T-helper 1 cell treated with Interleukin-12 subunit alpha and Interleukin-12 subunit beta and Interleukin-4 antibody, amounts not matched to agents 30 ng/mL and 1 ng/mL, for 36 hours (primary cell): ENCODE measurements around the gene KCNIP1. TPM values are rescaled to one million over a fixed set of nuclear protein-coding genes. Genes with fewer than 3 reads are reported as not detected.

Source experiments
- intact Hi-C: fragments of 100-400 bp; cut with micrococcal nuclease; formaldehyde crosslinking; loops from one replicate; pipeline ENCODE4 v1.15.1; 2024
- total RNA-seq: library from RNA; stranded (reverse); gene quantifications from 2 replicates; pipeline ENCODE4 v1.2.3, GENCODE V29; 2022

KCNIP1 gene
- total RNA-seq, 1 donor from 2014 or later: not detected

- intact Hi-C loops: no loop called here
Measured at GRCh38 chr5:170562875-170563228, 59.0 kb downstream of the KCNIP1 start.

DNA sequence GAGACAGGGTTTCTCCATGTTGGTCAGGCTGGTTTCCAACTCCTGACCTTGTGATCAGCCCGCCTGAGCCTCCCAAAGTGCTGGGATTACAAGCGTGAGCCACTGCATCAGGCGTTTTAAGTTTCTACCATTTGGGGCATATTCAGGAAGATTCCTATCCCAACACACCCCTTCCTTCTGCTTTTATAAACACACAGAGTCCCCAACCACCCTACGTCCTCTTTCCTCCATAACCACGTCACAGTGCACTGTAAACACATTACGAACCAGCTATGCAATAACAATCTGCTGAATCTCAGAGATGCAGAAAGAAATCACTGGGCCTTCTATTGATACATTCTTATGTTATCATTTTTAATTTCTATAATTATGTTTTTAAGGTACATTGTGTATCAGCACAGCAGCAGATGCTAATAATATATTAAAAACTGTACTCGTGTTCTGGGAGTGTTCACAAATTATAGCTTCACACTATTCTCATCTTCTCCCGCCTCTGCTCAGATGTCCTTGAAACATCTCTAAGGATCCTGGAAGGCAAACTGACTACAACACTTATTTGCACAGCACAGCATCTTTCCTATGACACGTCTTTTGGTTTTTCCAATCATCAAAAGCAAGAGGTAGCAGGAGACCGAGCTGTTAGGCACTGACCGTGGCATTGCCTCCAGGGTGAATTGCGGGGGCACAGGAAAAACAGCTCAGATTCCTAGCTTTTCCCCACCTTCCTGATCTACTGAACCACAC lies 60.2 kb downstream of the KCNIP1 start:
- intact Hi-C loops: no loop called here

DNA sequence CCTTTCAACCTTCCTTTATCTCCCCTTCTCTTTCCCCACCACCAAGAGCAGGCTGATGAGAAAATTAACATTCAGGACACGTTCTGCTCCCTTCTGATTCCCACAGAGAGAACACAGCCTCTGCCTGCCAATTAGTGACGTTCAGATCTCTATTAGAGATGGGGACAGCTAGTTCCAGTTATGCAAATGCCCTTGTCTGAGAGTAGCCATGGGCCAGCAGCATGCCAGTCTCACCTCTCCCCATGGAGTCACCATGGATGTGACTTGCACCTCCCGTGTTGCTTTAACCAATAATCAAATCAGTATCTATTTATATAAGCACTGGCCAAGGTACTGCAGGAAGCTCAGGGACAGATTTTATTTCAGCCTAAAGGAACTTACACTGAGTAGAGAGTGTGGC lies 61.3 kb downstream of the KCNIP1 start:
- intact Hi-C loops: no loop called here

- intact Hi-C loops: no loop called here
Measured at GRCh38 chr5:170569101-170569500, 65.3 kb downstream of the KCNIP1 start.

GRCh38 chr5:170570476-170570875 lies 66.7 kb downstream of the KCNIP1 start:
- intact Hi-C loops: no loop called here

- intact Hi-C loops: no loop called here
Measured at GRCh38 chr5:170571281-170571731, 67.5 kb downstream of the KCNIP1 start.

- intact Hi-C loops: no loop called here
Measured at GRCh38 chr5:170571875-170572852, 68.3 kb downstream of the KCNIP1 start.

DNA sequence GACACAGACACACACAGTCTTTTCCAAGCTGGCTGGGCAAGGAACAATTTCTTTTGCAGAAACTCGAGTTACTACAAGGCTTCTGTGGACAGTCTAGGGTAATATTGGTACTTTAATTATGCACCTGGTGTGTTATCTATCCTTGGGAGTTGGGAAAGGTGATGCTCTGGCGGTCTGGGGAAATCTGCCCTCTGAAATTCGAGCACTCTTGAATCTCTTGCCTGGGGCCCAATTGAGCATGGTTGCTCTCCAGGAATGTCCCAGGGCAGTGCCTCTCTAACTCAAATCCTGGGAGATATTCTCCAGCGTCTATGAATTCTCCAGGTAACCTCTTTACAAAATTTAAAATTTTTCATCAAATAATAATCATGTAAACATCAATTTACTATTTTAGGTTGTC lies 69.3 kb downstream of the KCNIP1 start:
- intact Hi-C loops: no loop called here

DNA sequence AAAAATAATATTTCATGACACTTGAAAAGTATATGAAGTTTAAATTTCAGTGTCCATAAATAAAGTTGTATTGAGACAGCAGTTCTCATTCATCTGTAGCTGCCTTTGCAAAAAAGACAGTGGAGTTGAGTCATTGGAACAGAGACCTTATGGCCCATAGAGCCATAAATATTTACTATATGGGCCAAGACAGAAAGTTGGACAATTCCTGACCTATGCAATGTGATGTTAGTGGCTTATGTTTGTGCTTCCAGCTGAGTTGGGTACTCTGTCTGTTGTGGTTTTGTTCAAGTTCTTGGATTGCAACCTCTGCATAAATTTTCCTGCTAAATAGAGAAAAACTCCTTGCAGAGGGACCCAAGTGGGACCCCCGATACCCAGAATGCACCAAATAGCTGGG lies 69.8 kb downstream of the KCNIP1 start:
- intact Hi-C loops: no loop called here

DNA sequence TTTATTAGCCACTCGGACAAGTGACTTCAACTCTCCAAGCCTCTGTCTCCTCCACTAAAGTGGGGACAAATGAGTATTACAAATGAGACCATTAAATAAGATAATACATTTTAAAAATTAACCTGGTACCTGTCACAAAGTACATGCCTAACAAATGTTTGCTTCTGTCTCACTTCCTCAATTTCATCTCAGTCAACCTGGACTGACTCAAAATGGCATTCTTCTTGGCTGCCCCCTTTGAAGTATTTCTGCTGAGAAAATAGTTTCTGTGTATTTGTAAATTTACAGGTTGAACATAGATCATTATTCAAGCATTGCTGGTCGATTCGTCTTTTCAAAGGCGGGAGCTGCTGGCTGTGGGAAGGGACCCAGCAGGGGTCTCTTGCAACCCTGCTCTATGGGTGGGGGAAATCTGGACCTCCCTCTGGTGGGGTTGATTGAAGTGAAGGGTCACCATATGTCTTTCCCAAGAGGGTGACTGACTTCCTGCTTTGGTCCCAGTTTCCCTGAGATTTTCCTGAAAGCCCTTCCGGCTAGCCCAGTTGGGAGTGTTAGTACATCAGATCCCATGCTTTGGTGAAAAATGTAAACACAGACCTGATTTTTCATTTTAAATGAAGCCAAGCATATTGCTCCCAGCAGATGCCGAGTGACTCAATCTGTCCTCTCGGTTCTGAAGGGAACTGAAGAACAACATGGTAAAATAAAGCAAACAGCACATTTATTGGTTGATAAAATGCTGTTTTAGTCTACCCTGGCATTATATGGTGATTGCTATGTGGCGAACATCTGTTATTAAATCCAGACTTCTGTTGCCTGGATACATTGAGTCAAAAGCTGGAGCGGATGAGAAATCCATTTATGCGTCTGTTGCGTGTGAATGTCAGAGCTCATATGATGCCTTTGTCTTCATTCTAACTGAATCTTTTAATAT lies 73.0 kb downstream of the KCNIP1 start:
- intact Hi-C loops: no loop called here

- intact Hi-C loops: no loop called here
Measured at GRCh38 chr5:170579601-170580000, 75.8 kb downstream of the KCNIP1 start.

DNA sequence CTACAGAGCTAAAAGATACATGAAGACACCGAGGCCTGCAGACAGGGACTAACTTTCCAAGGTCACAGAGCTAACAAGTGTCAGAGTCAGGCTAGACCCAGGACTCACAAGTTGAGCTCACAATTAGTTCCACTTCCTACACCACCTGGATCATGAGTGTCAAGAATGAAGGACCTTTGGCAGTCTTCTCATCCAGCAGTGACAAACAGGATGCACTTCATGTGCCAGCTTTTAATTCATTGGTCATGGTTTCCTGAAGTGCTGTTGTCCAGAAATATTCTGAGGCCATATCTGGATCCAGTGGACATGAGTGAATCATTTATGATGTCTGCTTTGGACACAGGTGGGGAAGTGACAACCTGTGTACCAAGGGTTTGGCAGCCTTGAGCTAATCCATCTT lies 77.4 kb downstream of the KCNIP1 start:
- intact Hi-C loops: no loop called here

DNA sequence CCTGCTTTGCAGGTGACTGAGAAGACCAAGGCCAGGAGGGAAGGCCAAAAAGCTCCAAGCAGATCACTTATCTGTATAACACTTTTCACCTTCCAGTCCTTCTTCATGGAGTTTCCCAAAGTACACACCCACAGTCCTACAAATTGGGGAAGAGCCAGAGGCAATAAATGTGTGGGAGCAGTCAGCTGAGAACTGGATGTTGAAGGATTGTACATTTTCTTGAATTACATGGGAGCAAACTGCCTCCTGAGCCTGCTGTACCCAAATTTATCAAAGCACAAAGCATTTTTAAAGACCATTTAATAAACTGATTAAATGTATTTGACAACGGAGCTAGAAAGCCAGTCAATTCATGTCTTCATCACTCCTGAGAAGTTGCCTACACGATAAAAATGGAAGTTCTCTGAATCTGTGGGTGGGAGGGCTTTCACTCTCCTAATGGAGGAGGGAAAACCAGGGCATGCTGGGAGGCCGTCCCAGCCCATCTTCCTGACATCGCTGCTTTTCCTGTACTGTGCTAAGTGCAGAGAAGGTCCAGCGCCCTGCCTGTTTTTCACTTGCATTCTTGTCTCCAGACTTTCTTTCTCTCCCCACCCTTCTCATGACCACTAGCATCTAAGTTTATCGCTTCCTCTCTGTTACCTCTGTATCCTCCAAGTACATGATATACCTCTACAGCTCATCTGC lies 79.0 kb downstream of the KCNIP1 start:
- intact Hi-C loops: no loop called here

DNA sequence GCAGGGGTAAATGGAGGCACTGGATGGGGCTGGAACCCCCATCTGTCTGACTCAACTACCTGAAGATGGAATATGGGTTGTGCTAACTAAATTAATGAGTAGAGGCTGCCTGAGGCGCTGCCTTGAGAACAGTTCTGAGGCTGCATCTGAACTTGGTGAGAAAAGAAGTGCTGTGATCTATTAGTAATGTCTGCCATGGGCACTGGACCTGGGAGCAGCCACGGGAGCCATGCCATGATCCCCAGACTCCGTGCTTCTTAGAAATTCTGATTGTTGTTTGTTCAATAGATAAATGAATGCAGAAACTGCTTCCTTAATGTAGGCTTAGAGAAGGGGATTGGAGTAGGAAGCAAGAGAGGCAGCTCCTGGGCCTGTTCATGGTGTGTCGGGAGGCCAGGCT lies 80.2 kb downstream of the KCNIP1 start:
- intact Hi-C loops: no loop called here

GRCh38 chr5:170584450-170585058 lies 80.7 kb downstream of the KCNIP1 start:
- intact Hi-C loops: no loop called here

GRCh38 chr5:170585273-170585948 lies 81.6 kb downstream of the KCNIP1 start:
- intact Hi-C loops: no loop called here

DNA sequence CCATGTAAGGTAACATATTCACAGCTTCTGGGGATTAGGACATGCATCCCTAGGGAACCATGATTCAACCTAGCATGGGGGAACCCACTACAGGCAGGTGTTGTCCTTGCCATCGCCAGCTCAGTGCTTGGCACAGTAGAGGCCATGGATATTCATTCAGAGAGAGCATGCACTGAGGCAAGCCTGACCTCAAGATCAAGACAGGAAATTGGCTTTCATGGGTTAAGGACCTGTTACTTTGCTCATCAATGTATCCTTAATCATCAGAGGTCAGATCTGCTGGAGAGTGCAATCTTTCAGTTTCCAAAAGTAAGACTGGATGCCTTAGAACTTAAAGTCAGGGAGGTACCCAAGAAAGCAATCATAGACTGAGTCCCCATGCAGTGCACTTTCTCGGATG lies 84.0 kb downstream of the KCNIP1 start:
- intact Hi-C loops: no loop called here

DNA sequence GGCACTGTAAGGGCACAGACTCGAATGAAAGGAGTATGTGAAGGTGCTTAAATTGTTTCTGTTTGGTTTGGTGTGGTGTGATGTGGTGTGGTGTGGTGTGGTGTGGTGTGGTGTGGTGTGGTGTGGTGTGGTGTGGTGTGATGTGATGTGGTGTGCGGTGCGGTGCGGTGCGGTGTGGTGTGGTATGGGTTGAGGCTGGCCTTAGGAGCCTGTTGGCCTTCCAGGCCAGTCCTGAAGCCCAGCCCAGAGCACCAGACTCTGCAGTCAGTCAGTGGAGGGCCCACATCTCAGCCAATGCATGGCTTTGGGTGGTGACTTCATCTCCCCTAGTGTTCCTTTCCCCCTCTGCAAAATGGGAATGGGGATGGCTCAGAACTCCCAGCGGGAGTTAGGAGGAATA lies 85.8 kb downstream of the KCNIP1 start:
- intact Hi-C loops: no loop called here

DNA sequence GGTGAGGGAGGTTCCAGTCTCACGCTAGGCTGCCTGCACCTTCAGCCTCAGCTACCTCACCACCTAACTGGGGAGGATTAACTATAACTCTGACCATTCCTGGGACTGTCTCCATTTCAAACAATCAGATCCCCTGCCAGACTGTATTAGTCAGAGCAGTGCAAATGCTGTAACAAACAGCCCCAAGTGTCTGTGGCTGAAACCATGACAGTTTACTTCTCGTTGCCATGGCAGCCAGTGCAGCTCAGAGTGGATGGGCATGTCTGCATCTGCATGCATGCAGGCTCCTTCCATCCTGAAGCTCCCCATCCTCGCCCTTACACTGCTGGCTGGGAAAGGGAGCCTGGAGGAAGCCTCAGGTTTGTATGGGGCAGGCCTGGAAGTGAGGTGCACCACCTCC lies 86.7 kb downstream of the KCNIP1 start:
- intact Hi-C loops: no loop called here

DNA sequence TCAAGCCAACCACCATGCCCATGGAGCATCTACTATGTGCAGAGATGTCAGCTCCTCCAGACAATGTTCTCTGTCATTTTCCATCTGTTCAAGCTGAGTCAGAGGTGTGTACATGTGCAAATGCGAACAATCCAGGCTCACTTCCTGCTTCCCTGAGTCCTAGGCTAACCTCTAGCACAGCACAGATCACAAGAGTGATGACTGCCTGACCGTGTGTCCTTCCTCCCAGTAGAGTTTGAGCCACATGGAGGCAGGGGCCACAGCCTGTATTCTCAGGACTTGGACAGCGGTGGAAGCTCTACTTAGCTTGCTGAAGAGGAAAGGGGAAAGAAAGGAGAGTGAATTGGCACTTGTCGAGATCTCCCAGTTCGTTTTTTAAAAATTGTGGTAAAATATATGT lies 87.2 kb downstream of the KCNIP1 start:
- intact Hi-C loops: no loop called here
